ENCODE results near the gene TM7SF3.

The TM7SF3 gene

DNA sequence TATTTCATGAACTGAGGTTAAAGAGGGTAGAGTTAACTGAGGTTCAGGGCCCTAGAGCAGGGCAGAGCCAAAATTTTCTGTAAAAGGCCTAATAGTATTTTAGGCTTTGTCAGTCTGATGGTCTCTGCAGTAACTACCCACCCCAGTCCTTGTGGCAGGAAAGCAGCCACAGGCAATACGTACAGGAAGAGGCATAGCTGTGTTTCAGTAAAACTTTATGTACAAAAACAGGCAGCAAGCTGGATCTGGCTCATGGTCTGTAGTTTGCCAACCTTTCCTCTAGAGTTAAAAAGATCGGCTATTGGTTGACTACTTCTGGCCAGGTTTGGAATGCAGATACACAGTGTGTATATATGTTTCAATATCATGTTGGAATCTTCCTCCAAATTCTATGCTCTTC, 17.2 kb downstream of the TM7SF3 start:
- no peak for TF ChIP-seq CTCF (IDR thresholded peaks at IDR 0.05; ENCODE audit: borderline replicate concordance, insufficient read depth, low read depth, low read length)
- H3K4me3 ChIP-seq (ENCODE audit: low read depth, low read length): no peak overlapping the region

- no peak for TF ChIP-seq CTCF (IDR thresholded peaks at IDR 0.05; ENCODE audit: borderline replicate concordance, insufficient read depth, low read depth, low read length)
- H3K4me3 ChIP-seq (ENCODE audit: low read depth, low read length): no peak overlapping the region
Measured at GRCh38 chr12:26995706-26996105, 18.5 kb downstream of the TM7SF3 start.

- no peak for TF ChIP-seq CTCF (IDR thresholded peaks at IDR 0.05; ENCODE audit: borderline replicate concordance, insufficient read depth, low read depth, low read length)
- no peak overlapping the region for H3K4me3 ChIP-seq (ENCODE audit: low read depth, low read length)
Measured at GRCh38 chr12:26994109-26994508, 20.1 kb downstream of the TM7SF3 start.

- TF ChIP-seq CTCF (IDR thresholded peaks at IDR 0.05; ENCODE audit: borderline replicate concordance, insufficient read depth, low read depth, low read length): no peak
- H3K4me3 ChIP-seq (ENCODE audit: low read depth, low read length): no peak overlapping the region
Measured at GRCh38 chr12:26991826-26992225, 22.4 kb downstream of the TM7SF3 start.

GRCh38 chr12:26989873-26990272, 24.3 kb downstream of the TM7SF3 start:
- H3K4me3 ChIP-seq (ENCODE audit: low read depth, low read length): no peak overlapping the region
- no peak for TF ChIP-seq CTCF (IDR thresholded peaks at IDR 0.05; ENCODE audit: borderline replicate concordance, insufficient read depth, low read depth, low read length)

DNA sequence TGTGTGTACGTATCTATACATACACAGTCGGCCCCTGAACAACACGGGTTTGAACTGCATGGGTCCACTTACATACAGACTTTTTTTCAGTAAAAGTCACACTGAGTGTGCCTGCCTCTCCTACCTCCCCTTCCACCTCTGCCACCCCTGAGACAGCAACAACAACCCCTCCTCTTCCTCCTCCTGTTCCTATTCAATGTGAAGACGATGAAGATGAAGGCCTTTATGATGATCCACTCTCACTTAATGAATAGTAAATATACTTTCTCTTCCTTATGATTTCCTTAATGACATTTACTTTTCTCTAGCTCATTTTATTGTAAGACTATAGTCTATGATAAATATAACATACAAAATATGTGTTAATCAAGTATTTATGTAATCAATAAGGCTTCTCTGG, 25.5 kb downstream of the TM7SF3 start:
- no peak for TF ChIP-seq CTCF (IDR thresholded peaks at IDR 0.05; ENCODE audit: borderline replicate concordance, insufficient read depth, low read depth, low read length)
- H3K4me3 ChIP-seq (ENCODE audit: low read depth, low read length): no peak overlapping the region

DNA sequence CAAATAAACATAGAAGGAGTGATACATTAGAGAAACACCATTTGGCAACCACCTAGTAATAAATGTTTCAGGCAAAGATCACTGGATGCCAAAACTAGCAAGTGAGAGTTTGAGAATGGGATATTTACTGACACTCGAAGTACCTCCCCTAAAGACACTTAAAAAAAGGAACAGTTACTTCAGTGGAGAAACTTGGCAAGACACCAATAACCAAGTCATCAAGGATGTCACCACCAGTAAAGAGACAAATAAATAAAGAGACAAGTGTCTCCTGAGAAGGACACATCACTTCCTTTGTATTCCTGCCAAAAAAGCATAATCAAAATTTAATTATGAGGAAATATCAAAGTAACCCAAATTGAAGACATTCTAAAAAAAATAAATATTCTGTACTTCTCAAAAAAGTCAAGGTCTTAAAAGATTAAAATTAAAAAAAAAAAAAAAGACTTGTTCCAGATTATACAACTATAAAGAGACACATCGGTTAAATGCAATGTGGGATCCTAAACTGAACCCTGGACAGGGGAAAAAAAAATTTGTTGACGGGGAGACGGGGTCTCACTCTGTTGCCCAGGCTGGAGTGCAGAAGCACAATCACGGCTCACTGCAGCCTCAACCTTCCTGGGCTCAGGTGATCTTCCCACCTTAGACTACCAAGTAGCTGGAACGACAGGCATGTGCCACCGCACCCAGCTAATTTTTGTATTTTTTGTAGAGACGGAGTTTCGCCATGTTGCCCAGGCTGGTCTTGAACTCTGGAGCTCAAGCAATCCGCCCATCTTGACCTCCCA, 26.4 kb downstream of the TM7SF3 start:
- no peak for TF ChIP-seq CTCF (IDR thresholded peaks at IDR 0.05; ENCODE audit: borderline replicate concordance, insufficient read depth, low read depth, low read length)
- H3K4me3 ChIP-seq (ENCODE audit: low read depth, low read length): no peak overlapping the region
